CD4-positive, alpha-beta T cell (primary cell): Measurements from ENCODE around the gene SREBF1. TPM values are rescaled to one million over a fixed set of nuclear protein-coding genes. Genes with fewer than 3 reads are reported as not detected.

Experiments used
- ATAC-seq: fragments of 200-7000 bp; cut with Tn5 transposase; one replicate; pipeline ENCODE4 v1.10.0; 2022; ENCODE audit warnings: mild to moderate bottlenecking; ENCODE audit not compliant: poor library complexity
- CTCF ChIA-PET: fragments of 350-600 bp; sonication (Branson Sonifier 250); formaldehyde crosslinking; loops from one replicate; lab custom pipeline; 2021; ENCODE audit warnings: antibody characterized with exemption, inconsistent platforms; lab: Charles Lee
- POLR2A ChIA-PET: fragments of 350-600 bp; sonication (Branson Sonifier 250); formaldehyde crosslinking; loops from one replicate; lab custom pipeline; 2021; ENCODE audit warnings: antibody characterized with exemption, inconsistent platforms; lab: Charles Lee
- DNase-seq, 14 experiments: peaks; one replicate each; pipeline ENCODE4 v3.0.0-alpha.2; 2013 to 2020; ENCODE audit warnings: mixed read lengths in 2 of 14
- H3K27ac ChIP-seq, 2 donors: one replicate each; pipeline versions ENCODE4 v1.5.1 to v1.7.0; 2013; ENCODE audit warnings: low read length in 2 of 2, low read depth in 1 of 2, mild to moderate bottlenecking in 1 of 2
- H3K27me3 ChIP-seq, 2 experiments: 1 replicate in 1 of 2; 2 replicates in 1 of 2; pipeline versions ENCODE4 v1.6.1 to v1.7.0; 2013; ENCODE audit warnings: low read length in 2 of 2, control low read depth in 1 of 2, mild to moderate bottlenecking in 1 of 2, moderate library complexity in 1 of 2; ENCODE audit not compliant: insufficient read depth in 2 of 2, control insufficient read depth in 1 of 2
- H3K36me3 ChIP-seq: one replicate; pipeline ENCODE4 v1.6.1; 2013; ENCODE audit warnings: low read length, control low read depth; ENCODE audit not compliant: insufficient read depth
- H3K4me1 ChIP-seq: one replicate; pipeline ENCODE4 v1.6.1; 2013; ENCODE audit warnings: low read length, control low read depth; ENCODE audit not compliant: insufficient read depth
- H3K4me3 ChIP-seq: one replicate; pipeline ENCODE4 v1.5.1; 2013; ENCODE audit warnings: mild to moderate bottlenecking, low read length, moderate library complexity
- H3K9me3 ChIP-seq, 2 experiments: 1 replicate in 1 of 2; 2 replicates in 1 of 2; pipeline versions ENCODE4 v1.6.1 to v1.7.0; 2013; ENCODE audit warnings: low read length in 2 of 2, mild to moderate bottlenecking in 2 of 2, control low read depth in 1 of 2, moderate library complexity in 1 of 2; ENCODE audit not compliant: control insufficient read depth in 1 of 2, insufficient read depth in 1 of 2
- H3K27ac Mint-ChIP-seq: one replicate; pipeline ENCODE4 v1.8.0; 2020; ENCODE audit warnings: mixed read lengths
- H3K27me3 Mint-ChIP-seq: one replicate; pipeline ENCODE4 v1.8.0; 2021; ENCODE audit warnings: mixed read lengths
- H3K36me3 Mint-ChIP-seq: one replicate; pipeline ENCODE4 v1.8.0; 2021; ENCODE audit warnings: low read depth, mixed read lengths
- H3K4me1 Mint-ChIP-seq: one replicate; pipeline ENCODE4 v1.8.0; 2021; ENCODE audit warnings: low read depth, mixed read lengths
- H3K4me3 Mint-ChIP-seq: one replicate; pipeline ENCODE4 v1.8.0; 2020; ENCODE audit warnings: mild to moderate bottlenecking, mixed read lengths
- H3K9me3 Mint-ChIP-seq: one replicate; pipeline ENCODE4 v1.8.0; 2020; ENCODE audit warnings: mixed read lengths
- CTCF ChIP-seq: fragments of 200-600 bp; IDR thresholded peaks from one replicate; pipeline ENCODE4 v1.8.0; 2022; ENCODE audit warnings: antibody characterized with exemption, mild to moderate bottlenecking
- intact Hi-C, 2 experiments: fragments of 100-400 bp; cut with DNase I in 1 of 2; cut with micrococcal nuclease in 1 of 2; formaldehyde crosslinking; loops; one replicate each; pipeline versions ENCODE4 v1.15.1 to v1.9.0; 2023 to 2025; cut with DNase I, micrococcal nuclease
- total RNA-seq, 174 experiments: library from RNA in 2 of 174; stranded (reverse) in 2 of 174; gene quantifications; one replicate each; pipeline ENCODE4 v1.2.3 and lab custom pipeline; 2021 to 2026

SREBF1 gene
- total RNA-seq, 2 experiments from 2014 or later = 249 to 264 TPM

GRCh38 chr17:17774009-17774881, 62.5 kb downstream of the SREBF1 start:
- no peak overlapping the region for H3K4me3 ChIP-seq
- Mint-ChIP-seq H3K27me3 (no peaks in the 10 kb centered on the region), H3K4me3 (no peak overlapping the region), H3K36me3 (no peaks in the 10 kb centered on the region), H3K9me3 (no peaks in the 10 kb centered on the region), H3K27ac (no peak overlapping the region), H3K4me1 (no peaks in the 10 kb centered on the region)
- ATAC-seq (no peak), DNase-seq (peak in 1 of 14 experiments; percentile 32)
- no peaks in the 10 kb centered on the region for H3K36me3 ChIP-seq
- H3K27me3 ChIP-seq = no peaks in the 10 kb centered on the region
- no peaks in the 10 kb centered on the region for H3K9me3 ChIP-seq
- ChIA-PET POLR2A (interaction anchor here (0.9 kb wide), 1 partner anchor 10 kb away, joined by 3 read pairs; no protein-coding TSS in a partner anchor), CTCF (no interaction called here)
- no peaks in the 10 kb centered on the region for H3K4me1 ChIP-seq
- no peak overlapping the region for H3K27ac ChIP-seq
- TF ChIP-seq CTCF = peak; percentile 28
- intact Hi-C loops = loop anchor here in 1 of 2 experiments (5.0 kb wide), 1 partner anchor 42 kb away; no protein-coding TSS in a partner anchor

GRCh38 chr17:17772231-17772630, 64.6 kb downstream of the SREBF1 start:
- Histone ChIP-seq H3K27ac (no peak overlapping the region), H3K9me3 (no peaks in the 10 kb centered on the region), H3K36me3 (no peaks in the 10 kb centered on the region), H3K4me3 (no peak overlapping the region), H3K4me1 (no peaks in the 10 kb centered on the region), H3K27me3 (no peaks in the 10 kb centered on the region)
- ATAC-seq (no peak), DNase-seq (no peak)
- Mint-ChIP-seq H3K27ac (no peak overlapping the region), H3K4me3 (no peak overlapping the region), H3K36me3 (no peaks in the 10 kb centered on the region), H3K9me3 (no peaks in the 10 kb centered on the region), H3K4me1 (no peaks in the 10 kb centered on the region), H3K27me3 (no peaks in the 10 kb centered on the region)
- no peak for TF ChIP-seq CTCF
- ChIA-PET POLR2A (no interaction called here), CTCF (no interaction called here)
- intact Hi-C loops = loop anchor here in 1 of 2 experiments (5.0 kb wide), 1 partner anchor 40 kb away; no protein-coding TSS in a partner anchor

GRCh38 chr17:17771498-17772201, 65.1 kb downstream of the SREBF1 start:
- Mint-ChIP-seq H3K4me1 (peaks cover 3% of the 10 kb centered on the region), H3K36me3 (no peaks in the 10 kb centered on the region), H3K9me3 (no peaks in the 10 kb centered on the region), H3K27ac (no peak overlapping the region), H3K4me3 (no peak overlapping the region), H3K27me3 (no peaks in the 10 kb centered on the region)
- TF ChIP-seq CTCF = no peak
- Histone ChIP-seq H3K4me1 (no peaks in the 10 kb centered on the region), H3K9me3 (no peaks in the 10 kb centered on the region), H3K27me3 (no peaks in the 10 kb centered on the region), H3K4me3 (no peak overlapping the region), H3K27ac (no peak overlapping the region), H3K36me3 (no peaks in the 10 kb centered on the region)
- intact Hi-C loops = loop anchor here in 1 of 2 experiments (5.0 kb wide), 1 partner anchor 39 kb away; no protein-coding TSS in a partner anchor
- CTCF ChIA-PET = no interaction called here
- POLR2A ChIA-PET = no interaction called here
- no peak for DNase-seq
- no peak for ATAC-seq
